Bone marrow (tissue), 2 donors: ENCODE data around the gene DDX51.

Source experiments
- DNase-seq, 2 donors: peaks; one replicate each; lab custom pipeline; 2025; lab: John Stamatoyannopoulos, UW

Gene DDX51

DNA sequence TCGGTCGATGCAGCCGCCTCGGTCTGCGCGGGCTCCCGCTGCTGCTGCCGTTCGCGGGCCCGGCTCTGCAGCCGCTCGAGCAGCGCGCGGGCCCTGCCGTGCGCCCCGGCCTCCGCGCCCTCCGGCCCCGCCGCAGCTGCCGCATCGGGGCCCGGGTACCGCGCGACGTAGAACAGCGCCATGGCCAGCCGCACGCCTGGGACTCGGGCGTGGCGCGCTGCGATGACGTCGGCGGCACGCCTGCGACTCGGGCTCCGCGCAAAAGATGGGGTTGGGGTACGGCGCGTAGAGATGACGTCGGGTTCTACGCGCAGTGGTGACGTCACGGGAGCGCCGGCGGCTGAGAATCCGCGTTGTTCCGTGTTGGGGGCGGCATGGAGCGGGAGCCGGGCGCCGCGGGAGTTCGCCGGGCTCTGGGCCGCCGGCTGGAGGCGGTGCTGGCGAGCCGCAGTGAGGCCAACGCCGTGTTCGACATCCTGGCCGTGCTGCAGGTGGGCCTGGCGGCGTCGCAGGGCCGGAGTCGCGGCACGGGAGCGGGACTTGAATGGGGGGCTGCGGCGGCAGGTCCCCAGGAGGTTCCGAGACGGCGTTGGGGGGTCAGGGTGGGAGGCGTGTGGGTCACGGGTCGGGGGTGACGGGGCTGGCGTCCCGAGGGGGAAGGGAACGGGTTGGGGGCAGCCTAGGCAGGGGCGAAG is at the start of gene DDX51, which contains the start of gene NOC4L:
DDX51 (minus strand) TSS at position 205 of the 695 bp plus-strand sequence; CDS start at position 182, 23 bp downstream.
NOC4L (plus strand) TSS at position 343 of the 695 bp plus-strand sequence; CDS start at position 375, 32 bp downstream.
- DNase-seq = peak; percentile 89 to 90

DNA sequence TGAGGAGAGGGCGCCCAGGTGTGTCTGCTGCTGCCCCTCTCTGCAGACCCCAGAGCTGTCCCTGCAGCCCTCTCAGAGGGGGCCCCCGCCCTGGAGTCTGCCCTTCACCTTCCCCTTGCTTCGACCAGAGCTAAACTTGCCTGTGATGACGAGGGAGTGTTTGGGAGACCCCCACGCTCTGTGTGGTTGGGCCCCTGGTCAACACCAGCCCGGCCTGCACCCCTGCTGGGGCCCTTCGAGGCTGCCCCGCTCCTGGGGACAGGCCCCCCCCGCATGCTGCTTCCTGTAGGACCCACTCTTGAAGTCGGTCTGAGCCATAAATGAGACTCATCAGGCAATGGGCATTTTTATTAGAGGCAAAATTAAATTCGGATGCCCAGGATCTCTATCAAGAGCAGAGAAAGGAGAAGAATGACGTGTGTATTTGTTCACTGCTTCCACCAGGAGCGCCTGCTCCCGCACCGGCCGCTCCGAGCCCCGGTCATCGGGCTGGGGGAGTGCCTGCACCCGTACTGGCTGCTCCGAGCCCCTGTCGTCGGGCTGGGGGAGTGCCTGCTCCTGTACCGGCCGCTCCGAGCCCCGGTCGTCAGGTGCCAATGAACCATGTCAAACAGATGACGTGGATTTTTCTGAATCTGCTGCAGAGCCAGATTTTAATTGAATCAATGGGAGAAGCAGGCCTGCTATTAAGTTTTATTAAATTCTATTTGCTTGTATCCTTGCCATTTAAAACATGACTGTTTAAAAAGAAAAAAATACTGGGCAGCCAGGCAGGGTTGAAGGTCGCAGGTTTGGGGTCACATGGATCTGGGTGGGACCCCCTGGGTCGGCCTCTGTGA is 47.8 kb upstream of the DDX51 start:
- no peak for DNase-seq

- DNase-seq = no peak
Observed at GRCh38 chr12:132190834-132191500, 46.8 kb upstream of the DDX51 start.

- no peak for DNase-seq
Observed at GRCh38 chr12:132190012-132190755, 46.1 kb upstream of the DDX51 start.

- DNase-seq = peak; percentile 60 to 81
Observed at GRCh38 chr12:132189378-132190011, 45.4 kb upstream of the DDX51 start.

GRCh38 chr12:132188916-132189325 is 44.8 kb upstream of the DDX51 start:
- DNase-seq = no peak

DNA sequence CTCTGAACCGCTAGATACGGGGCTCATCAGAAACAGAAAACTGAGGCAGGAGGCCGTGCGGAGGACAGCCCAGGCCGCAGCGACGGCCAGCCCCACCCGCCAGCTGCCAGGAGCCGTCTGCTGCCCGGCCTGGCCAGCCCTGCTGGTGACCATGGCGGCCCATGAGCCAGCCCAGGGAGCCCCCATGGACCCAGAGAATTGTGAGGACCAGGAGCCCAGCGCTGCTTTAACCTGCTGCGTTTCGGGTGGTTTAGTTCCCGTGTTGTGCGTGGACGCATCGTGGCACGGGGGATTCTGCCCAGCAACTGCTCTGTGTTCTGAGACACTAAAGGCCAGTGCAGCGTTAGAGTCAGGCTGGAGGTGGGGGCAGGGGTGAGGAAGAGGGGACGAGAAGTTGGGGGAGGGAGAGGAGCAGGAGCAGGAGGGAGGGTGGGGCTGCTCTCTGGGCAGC is 44.4 kb upstream of the DDX51 start:
- no peak for DNase-seq

GRCh38 chr12:132187646-132188450 is 43.7 kb upstream of the DDX51 start:
- no peak for DNase-seq

DNA sequence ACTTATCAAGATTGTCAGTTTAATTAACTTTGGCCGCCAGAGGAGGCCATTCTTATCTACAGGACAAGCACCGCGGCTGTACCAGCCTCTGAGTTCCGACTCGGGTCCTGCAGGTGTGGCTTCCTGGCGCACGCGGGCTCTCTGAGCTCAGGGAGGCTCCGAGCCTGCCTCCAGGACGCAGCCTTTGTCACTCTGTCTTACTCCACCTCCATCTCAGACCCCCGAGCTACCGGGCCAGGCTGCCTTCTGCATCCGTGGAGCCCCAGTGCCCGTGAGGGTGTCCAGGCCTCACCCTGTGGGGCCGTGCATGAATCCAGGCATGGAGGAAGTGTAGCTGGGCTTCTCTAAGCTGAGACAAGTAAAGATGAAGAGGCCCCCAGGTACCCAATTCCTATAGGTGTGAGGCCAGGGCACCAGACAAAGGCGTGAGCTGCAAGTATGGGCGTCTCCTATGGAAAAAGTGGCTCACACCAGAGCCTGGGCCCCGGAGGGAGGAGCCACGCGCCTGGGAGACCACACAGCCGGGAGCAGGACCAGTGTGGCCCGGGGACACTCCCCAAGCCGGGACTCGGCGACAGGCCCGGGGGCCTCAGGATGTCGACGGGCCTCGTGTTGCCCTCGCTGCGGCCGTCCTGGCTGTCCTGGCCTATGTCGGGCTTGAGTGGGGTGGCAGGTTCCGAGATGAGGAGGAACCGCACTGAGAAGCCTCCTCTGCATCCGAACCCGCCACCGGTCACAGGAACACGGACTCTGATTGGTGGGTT is 42.9 kb upstream of the DDX51 start:
- DNase-seq = no peak

DNA sequence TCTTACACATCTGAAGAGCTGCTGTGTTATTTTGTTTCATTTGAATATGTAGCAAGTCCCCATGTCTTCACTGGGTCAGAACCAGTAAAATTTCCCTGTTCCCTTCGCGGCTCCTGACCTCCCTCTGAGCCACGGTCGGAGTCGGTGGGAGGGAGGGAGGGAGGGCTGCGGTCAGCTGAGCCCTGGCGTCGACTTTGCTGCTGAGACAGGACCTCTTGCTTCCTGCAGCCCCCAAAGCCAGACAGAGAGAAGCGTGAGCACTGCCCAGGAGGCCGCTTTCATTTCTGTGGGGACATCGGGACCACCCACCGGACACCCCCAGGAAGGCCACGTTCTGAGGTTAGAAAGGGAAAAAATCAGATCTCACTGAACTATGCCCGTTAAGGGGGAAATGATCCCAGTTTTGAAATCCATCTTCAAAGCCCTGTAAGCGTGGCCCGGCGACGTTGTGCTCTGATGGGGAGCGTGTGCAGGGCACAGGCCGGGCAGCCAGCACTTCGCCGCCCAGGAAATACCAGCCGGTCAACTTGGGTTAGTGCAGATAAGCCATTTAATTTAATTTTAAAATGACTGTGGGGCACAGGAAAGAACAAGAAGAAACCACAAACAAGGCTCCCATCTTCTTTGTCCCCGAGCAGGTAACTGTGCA is 42.2 kb upstream of the DDX51 start:
- DNase-seq = no peak

GRCh38 chr12:132185705-132186104 is 41.6 kb upstream of the DDX51 start:
- DNase-seq = no peak

GRCh38 chr12:132182711-132183365 is 38.7 kb upstream of the DDX51 start:
- no peak for DNase-seq

GRCh38 chr12:132182206-132182710 is 38.1 kb upstream of the DDX51 start:
- no peak for DNase-seq

DNA sequence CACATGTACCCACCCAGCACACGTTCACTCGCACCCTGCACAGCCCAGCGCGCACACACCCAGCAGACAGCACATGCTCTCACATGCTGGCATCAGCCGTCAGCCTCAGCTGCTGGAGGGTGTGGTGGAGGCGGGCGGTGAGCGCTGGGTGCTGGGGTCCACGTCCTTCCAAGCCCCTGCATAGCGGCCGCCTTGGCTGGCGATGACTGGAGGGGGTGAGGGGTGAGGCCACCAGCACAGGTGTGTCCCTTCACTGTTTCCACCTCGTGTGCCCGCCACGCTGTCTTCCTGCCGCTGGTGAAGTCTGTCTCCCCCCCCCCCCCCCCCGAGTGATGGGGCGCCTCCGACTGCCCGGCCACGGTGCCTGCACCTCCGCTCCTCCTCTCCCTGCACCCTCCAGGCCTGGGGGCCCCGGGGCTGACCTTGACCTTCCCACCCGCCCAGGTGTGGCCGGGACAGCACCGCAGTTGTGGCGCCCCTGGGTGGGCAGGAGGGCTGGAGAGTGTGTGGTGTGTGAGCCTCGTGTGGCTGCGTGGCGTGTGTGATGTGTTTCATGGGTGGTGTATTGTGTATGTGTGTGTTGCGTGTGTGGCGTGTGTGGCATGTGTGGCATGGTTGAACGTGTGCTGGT is 37.6 kb upstream of the DDX51 start:
- no peak for DNase-seq

GRCh38 chr12:132180648-132181546 is 36.8 kb upstream of the DDX51 start:
- DNase-seq = no peak

- no peak for DNase-seq
Observed at GRCh38 chr12:132179431-132180362, 35.6 kb upstream of the DDX51 start.
